ENCODE results near the gene POPDC3.
"Not testable (repeated sequence)": the region's sequence is repeated elsewhere in the genome, so short reads cannot be mapped to it uniquely, and the experiment has no call there.

Gene POPDC3

DNA sequence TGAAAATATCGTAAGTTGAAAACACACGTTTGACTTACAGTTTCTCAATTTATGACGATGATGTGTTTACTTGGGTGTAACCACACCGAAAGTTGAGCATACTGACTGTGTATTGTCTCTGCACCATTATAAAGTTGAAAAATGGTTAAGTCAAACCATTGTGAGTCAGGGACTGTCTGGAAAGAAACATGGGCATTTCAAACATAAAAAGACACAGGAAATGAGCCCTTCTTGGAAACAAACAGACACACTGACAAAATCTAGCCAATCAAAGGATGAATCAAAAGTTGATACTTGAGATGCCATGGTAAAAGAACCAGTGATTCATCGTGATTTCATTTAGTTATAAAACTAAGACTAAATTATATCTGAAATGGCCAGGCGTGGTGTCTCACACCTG, 5.3 kb downstream of the POPDC3 start:
- DNase-seq (ENCODE audit: insufficient read length) (no peak), FAIRE-seq (no peak)
- TF ChIP-seq TAF1 (IDR thresholded peaks at IDR 0.05; ENCODE audit: borderline replicate concordance, low read depth, low read length) (no peak), POLR2AphosphoS5 (IDR thresholded peaks at IDR 0.05; ENCODE audit: low read depth, low read length) (no peak), POLR2A (IDR thresholded peaks at IDR 0.05; ENCODE audit: low read depth, low read length) (no peak)

DNA sequence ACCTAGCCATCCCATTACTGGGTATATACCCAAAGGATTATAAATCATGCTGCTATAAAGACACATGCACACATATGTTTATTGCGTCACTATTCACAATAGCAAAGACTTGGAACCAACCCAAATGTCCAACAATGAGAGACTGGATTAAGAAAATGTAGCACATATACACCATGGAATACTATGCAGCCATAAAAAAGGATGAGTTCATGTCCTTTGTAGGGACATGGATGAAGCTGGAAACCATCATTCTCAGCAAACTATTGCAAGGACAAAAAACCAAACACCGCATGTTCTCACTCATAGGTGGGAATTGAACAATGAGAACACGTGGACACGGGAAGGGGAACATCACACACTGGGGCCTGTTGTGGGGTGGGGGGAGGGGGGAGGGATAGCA, 7.3 kb downstream of the POPDC3 start:
- not testable (repeated sequence) for DNase-seq (ENCODE audit: insufficient read length); FAIRE-seq

DNA sequence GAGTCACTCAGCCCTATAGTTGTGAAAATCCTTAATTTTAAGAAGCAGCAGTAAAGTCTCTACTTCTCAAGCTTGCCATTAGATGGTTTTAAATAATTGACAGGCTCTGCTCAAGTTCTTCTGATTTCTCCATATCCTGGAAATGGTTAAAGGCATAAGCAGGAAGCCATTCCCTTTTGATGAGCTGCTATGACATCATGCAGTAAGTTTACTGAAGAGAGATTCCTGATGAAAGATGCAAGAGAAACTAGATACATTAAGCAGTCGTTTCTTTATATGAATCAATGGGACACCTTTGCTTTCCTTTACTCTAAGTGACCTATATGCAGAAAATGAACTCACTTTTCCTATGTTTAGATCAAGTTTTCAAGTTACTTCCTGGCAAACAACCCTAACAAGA, 9.8 kb downstream of the POPDC3 start:
- no peak for FAIRE-seq
- TF ChIP-seq POLR2AphosphoS5 (IDR thresholded peaks at IDR 0.05; ENCODE audit: low read depth, low read length) (no peak), POLR2A (IDR thresholded peaks at IDR 0.05; ENCODE audit: low read depth, low read length) (no peak), TAF1 (IDR thresholded peaks at IDR 0.05; ENCODE audit: borderline replicate concordance, low read depth, low read length) (no peak)
- no peak for DNase-seq (ENCODE audit: insufficient read length)

DNA sequence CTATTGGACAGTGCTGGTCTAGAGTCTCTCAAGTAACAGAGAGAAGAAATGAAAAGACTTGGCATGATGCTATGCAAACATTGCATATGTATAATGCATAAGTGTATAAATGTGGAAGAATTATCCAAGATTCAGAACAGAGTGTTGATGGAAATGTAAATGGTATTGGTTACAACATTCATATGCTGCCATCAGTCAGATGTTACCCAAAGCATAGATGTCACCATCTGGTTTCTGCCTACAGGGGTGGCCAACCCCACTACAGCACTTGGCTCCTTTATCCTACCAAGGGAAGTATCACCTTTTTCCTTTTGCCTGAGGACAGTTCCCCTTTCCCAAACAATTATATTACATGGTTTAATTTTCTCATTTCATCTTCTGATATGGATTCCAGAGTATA, 11.9 kb downstream of the POPDC3 start:
- FAIRE-seq (no peak), DNase-seq (ENCODE audit: insufficient read length) (no peak)
- TF ChIP-seq POLR2A (IDR thresholded peaks at IDR 0.05; ENCODE audit: low read depth, low read length): no peak
- TF ChIP-seq TAF1 (IDR thresholded peaks at IDR 0.05; ENCODE audit: borderline replicate concordance, low read depth, low read length): no peak
- TF ChIP-seq POLR2AphosphoS5 (IDR thresholded peaks at IDR 0.05; ENCODE audit: low read depth, low read length): no peak

DNA sequence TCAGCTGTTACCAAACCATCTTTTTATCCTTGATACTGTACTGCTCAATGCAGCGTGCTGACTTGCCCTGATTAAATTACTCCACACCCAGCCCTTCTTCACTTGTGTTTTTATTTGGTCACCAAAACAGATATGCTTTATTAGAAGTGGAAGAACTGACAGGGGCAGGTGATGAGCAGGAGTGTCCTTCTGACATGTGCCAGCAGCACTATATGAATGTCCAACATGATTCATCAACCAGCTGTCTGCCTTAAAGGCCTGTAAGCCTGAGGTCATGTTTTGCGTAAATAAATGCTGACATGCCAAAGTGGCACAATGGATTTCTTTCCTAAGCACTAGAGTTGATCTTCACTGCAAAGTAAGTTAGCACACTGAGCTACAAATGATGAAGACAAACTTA, 15.4 kb downstream of the POPDC3 start:
- FAIRE-seq (no peak), DNase-seq (ENCODE audit: insufficient read length) (no peak)
- no peak for TF ChIP-seq POLR2AphosphoS5 (IDR thresholded peaks at IDR 0.05; ENCODE audit: low read depth, low read length)
- no peak for TF ChIP-seq POLR2A (IDR thresholded peaks at IDR 0.05; ENCODE audit: low read depth, low read length)
- TF ChIP-seq TAF1 (IDR thresholded peaks at IDR 0.05; ENCODE audit: borderline replicate concordance, low read depth, low read length): no peak

DNA sequence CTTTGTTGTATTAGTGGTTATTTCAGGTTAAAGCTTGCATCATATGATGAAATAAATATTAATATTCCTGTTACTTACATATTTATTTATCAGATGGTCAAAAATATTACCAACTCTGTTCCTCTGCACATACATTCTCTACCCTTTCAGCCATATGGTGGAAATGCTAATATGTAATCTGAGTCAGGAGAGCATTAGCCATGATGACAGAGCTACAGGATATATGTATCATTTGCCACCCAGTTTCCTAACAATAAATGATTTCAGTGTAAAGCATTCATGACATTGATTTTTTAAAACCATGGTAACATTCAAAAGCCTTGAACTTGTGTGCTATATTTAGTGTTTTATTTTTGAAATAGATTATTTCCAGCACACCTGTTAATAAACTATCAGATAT, 16.6 kb downstream of the POPDC3 start:
- TF ChIP-seq POLR2AphosphoS5 (IDR thresholded peaks at IDR 0.05; ENCODE audit: low read depth, low read length) (no peak), TAF1 (IDR thresholded peaks at IDR 0.05; ENCODE audit: borderline replicate concordance, low read depth, low read length) (no peak), POLR2A (IDR thresholded peaks at IDR 0.05; ENCODE audit: low read depth, low read length) (no peak)
- no peak for FAIRE-seq
- no peak for DNase-seq (ENCODE audit: insufficient read length)

DNA sequence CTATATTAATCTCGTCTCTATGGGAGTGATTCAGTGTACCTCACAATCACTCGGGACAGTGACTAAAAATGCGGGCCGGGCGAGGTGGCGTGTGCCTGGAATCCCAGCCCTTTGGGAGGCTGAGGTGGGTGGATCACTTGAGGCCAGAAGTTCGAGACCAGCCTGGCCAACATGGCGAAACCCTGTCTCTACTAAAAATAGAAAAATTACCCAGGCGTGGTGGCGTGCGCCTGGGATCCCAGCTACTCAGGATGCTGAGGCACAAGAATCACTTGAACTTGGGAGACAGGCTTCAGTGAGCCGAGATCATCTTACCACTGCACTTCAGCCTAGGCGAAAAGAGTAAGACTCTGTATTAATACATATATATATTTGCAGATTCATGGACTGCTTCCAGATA, 17.4 kb downstream of the POPDC3 start:
- FAIRE-seq (no peak), DNase-seq (ENCODE audit: insufficient read length) (no peak)
- TF ChIP-seq POLR2AphosphoS5 (IDR thresholded peaks at IDR 0.05; ENCODE audit: low read depth, low read length): no peak
- no peak for TF ChIP-seq POLR2A (IDR thresholded peaks at IDR 0.05; ENCODE audit: low read depth, low read length)
- TF ChIP-seq TAF1 (IDR thresholded peaks at IDR 0.05; ENCODE audit: borderline replicate concordance, low read depth, low read length): no peak

DNA sequence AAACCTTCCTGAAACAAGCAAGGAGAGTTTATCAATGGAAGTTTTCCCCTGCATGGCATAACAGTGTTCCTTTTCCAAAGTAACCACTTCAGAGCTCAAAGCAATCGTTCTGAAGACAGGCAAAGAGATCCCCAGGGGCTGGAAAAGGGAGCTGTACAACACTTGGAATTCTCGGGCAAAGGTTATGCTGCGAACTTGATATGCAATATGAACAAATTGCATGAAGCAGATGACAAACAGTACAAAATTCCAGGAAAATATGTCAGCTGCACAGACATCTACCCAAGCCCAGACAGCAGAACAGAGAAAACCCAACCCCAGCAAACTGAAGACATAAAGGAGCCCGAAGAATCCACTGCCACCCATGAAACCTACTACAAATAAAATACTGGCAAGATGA, 18.4 kb downstream of the POPDC3 start:
- no peak for DNase-seq (ENCODE audit: insufficient read length)

DNA sequence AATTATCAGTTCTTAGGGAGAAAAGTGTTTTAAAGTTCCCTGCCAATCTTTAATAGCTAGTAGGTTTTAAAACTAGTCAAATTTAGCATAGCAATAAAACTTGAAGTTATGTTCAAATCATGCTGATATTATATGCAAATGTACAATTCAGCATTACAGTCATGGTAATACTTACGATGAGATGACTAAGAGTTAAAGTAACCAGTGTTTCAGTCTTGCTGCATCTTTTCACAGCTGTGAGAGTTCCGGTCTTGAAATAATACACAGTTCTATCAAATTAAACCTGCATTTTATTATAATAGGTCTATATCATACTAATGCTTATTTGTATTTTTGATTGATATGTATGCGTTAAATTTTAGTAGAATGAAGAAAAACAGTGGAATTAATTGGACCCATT, 26.1 kb downstream of the POPDC3 start:
- TF ChIP-seq TAF1 (IDR thresholded peaks at IDR 0.05; ENCODE audit: borderline replicate concordance, low read depth, low read length) (no peak), POLR2A (IDR thresholded peaks at IDR 0.05; ENCODE audit: low read depth, low read length) (no peak), POLR2AphosphoS5 (IDR thresholded peaks at IDR 0.05; ENCODE audit: low read depth, low read length) (no peak)
- FAIRE-seq: no peak
- DNase-seq (ENCODE audit: insufficient read length): no peak

More for the DNA sequence above, 18.4 kb downstream of the POPDC3 start:
- TF ChIP-seq POLR2AphosphoS5 (IDR thresholded peaks at IDR 0.05; ENCODE audit: low read depth, low read length): no peak
- FAIRE-seq: no peak

DNA sequence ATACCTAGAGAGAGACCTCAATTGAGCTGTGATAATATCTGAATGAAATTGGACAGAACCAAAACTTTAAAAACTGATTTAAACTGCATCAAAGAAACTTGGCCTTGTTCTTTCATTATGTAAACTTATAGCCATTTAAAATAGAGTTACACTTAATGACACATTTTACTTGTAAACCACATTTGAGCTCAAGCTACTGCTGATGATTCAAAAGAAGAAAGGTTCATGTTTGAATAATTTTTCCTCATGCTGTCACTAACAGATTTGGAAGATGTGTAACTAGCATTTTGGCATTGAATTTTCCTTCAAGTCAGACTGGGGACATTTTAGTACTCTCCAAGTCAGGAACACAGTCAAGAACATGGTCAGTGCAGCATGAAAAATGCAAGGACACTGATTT, 26.9 kb downstream of the POPDC3 start:
- no peak for FAIRE-seq
- DNase-seq (ENCODE audit: insufficient read length): no peak
- TF ChIP-seq POLR2AphosphoS5 (IDR thresholded peaks at IDR 0.05; ENCODE audit: low read depth, low read length) (no peak), TAF1 (IDR thresholded peaks at IDR 0.05; ENCODE audit: borderline replicate concordance, low read depth, low read length) (no peak), POLR2A (IDR thresholded peaks at IDR 0.05; ENCODE audit: low read depth, low read length) (no peak)

DNA sequence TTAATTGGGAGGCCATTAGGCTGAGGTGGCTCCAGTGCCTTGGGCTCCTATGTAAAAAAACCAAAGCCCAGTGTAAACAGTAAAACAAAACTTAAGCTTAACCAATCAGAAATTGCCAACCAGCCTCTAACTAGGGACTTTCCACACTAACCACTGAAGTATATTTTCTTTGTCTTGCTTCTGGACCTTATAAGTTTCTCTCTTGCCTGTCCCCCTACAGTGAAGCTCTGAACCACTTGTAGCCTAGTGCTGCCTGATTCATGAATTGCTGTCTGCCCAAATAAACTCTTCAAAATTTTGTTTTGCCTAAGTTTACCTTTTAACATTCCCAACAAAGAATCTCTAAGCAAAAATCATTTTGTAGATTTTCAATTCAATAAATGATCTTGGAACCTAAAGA, 28.2 kb downstream of the POPDC3 start:
- DNase-seq (ENCODE audit: insufficient read length) (no peak), FAIRE-seq (no peak)
- TF ChIP-seq TAF1 (IDR thresholded peaks at IDR 0.05; ENCODE audit: borderline replicate concordance, low read depth, low read length) (no peak), POLR2AphosphoS5 (IDR thresholded peaks at IDR 0.05; ENCODE audit: low read depth, low read length) (no peak), POLR2A (IDR thresholded peaks at IDR 0.05; ENCODE audit: low read depth, low read length) (no peak)

DNA sequence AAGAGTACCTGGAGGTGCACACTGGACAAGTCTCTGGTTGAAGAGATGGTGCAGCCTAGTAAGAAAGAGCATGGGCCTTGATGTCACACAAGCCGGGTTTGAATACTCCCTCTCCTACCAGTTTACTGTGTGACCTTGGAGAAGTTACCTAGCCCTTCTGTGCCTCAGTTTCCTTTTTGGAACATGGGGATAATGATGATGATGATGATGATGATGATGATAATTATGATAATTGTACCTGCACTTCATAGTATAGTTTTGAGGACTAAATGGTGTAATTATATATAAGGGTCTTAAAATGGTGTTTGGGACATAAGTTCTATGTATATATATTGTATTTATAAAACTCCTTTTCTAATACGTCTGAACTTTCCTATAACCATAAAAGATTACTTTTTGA, 41.7 kb downstream of the POPDC3 start:
- FAIRE-seq (no peak), DNase-seq (ENCODE audit: insufficient read length) (no peak)
- TF ChIP-seq POLR2A (IDR thresholded peaks at IDR 0.05; ENCODE audit: low read depth, low read length) (no peak), POLR2AphosphoS5 (IDR thresholded peaks at IDR 0.05; ENCODE audit: low read depth, low read length) (no peak), TAF1 (IDR thresholded peaks at IDR 0.05; ENCODE audit: borderline replicate concordance, low read depth, low read length) (no peak)

DNA sequence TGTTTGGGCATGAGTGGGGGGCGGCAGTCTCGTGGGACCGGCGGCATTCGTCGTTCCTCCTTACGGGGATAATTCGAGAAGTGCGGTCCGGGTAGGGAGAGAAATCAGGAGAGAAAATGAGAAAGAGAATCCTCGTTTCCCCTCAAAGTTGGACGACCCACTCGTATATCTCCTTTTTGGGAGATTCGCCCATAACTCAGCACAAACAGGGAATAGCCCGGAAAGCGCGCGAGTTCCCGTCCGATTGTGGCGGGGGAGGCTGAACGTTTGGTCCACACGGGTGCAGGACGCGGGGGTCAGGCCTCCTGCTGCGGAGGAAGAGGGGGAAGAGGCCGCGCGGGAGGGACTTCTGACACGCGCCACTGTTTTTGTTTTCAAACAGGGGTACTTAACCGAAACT, 42.4 kb downstream of the POPDC3 start:
- FAIRE-seq (no peak), DNase-seq (ENCODE audit: insufficient read length) (no peak)
- TF ChIP-seq TAF1 (IDR thresholded peaks at IDR 0.05; ENCODE audit: borderline replicate concordance, low read depth, low read length) (no peak), POLR2A (IDR thresholded peaks at IDR 0.05; ENCODE audit: low read depth, low read length) (no peak), POLR2AphosphoS5 (IDR thresholded peaks at IDR 0.05; ENCODE audit: low read depth, low read length) (no peak)

Data from GM12892 (cell line).